ENCODE results near the gene GYPC. TPM values are rescaled to one million over a fixed set of nuclear protein-coding genes. Genes with fewer than 3 reads are reported as not detected.

Gene GYPC
- total and polyA plus RNA-seq, 2 of the 4 experiments (the other 2 are of a cell fraction), result 53.4 to 96.3 TPM

DNA sequence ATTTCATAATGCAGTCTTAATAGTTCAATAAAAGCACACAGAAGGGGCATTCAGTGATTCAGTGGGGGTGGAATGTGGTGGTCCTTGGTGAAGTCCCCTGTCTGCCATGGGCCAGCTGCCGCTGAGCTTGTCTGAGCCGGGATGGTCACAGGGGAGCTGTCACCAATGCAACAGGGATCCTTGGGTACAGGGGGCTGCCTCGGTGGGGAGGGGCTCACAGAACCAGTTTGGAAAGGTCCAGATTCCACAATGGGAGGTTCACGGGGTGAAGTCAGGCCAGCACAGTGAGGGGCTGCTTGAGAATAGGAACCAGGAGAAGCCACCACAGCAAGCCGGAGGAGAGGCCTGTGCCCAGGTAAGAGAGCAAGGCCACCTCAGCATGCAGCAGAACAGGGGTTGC, 75.4 kb downstream of the GYPC start:
- H3K4me3 ChIP-seq (ENCODE audit: insufficient read depth, low read depth, low read length), result no peak overlapping the region
- no peak overlapping the region for H3K4ac ChIP-seq (ENCODE audit: low read depth, low read length)
- H3K79me1 ChIP-seq (ENCODE audit: low read depth in 1 of 2, low read length in 2 of 2), result no peaks in the 10 kb centered on the region
- H3K9me1 ChIP-seq (ENCODE audit: insufficient read depth, low read length), result no peaks in the 10 kb centered on the region
- H3K14ac ChIP-seq (replicated peaks; ENCODE audit: low read depth, low read length), result no peak overlapping the region
- no peak overlapping the region for H3K27ac ChIP-seq (ENCODE audit: insufficient read depth, low read length)
- no peak overlapping the region for H4K5ac ChIP-seq (ENCODE audit: low read depth, low read length)
- no peak overlapping the region for H2BK15ac ChIP-seq (ENCODE audit: low read depth, low read length)
- no peak for ATAC-seq (ENCODE audit: low read depth)
- DNase-seq, result no peak
- no peak overlapping the region for H2AK9ac ChIP-seq (replicated peaks; ENCODE audit: low read depth, low read length, poor library complexity)
- intact Hi-C loops (cut with micrococcal nuclease), result no loop called here
- H3K9ac ChIP-seq (ENCODE audit: low read depth, low read length), result no peak overlapping the region
- H3K23ac ChIP-seq (ENCODE audit: low read depth, low read length), result no peak overlapping the region
- H3K18ac ChIP-seq (ENCODE audit: low read depth, low read length), result no peak overlapping the region
- TF ChIP-seq, protein P1, sequence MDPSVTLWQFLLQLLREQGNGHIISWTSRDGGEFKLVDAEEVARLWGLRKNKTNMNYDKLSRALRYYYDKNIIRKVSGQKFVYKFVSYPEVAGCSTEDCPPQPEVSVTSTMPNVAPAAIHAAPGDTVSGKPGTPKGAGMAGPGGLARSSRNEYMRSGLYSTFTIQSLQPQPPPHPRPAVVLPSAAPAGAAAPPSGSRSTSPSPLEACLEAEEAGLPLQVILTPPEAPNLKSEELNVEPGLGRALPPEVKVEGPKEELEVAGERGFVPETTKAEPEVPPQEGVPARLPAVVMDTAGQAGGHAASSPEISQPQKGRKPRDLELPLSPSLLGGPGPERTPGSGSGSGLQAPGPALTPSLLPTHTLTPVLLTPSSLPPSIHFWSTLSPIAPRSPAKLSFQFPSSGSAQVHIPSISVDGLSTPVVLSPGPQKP (IDR thresholded peaks at IDR 0.05; ENCODE audit: borderline replicate concordance, low read depth, low read length), result no peak
- TF ChIP-seq MAFK (IDR thresholded peaks at IDR 0.05; ENCODE audit: low read depth, low read length) (no peak), NFE2L2 (IDR thresholded peaks at IDR 0.05; ENCODE audit: low read depth, low read length) (no peak), FOS (IDR thresholded peaks at IDR 0.05; ENCODE audit: low read depth, low read length) (no peak), RAD21 (IDR thresholded peaks at IDR 0.05; ENCODE audit: low read length) (no peak), CHD1 (IDR thresholded peaks at IDR 0.05; ENCODE audit: low read depth, low read length) (no peak)
- TF ChIP-seq, protein P2, sequence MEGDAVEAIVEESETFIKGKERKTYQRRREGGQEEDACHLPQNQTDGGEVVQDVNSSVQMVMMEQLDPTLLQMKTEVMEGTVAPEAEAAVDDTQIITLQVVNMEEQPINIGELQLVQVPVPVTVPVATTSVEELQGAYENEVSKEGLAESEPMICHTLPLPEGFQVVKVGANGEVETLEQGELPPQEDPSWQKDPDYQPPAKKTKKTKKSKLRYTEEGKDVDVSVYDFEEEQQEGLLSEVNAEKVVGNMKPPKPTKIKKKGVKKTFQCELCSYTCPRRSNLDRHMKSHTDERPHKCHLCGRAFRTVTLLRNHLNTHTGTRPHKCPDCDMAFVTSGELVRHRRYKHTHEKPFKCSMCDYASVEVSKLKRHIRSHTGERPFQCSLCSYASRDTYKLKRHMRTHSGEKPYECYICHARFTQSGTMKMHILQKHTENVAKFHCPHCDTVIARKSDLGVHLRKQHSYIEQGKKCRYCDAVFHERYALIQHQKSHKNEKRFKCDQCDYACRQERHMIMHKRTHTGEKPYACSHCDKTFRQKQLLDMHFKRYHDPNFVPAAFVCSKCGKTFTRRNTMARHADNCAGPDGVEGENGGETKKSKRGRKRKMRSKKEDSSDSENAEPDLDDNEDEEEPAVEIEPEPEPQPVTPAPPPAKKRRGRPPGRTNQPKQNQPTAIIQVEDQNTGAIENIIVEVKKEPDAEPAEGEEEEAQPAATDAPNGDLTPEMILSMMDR (conservative IDR thresholded peaks at IDR 0.05; ENCODE audit: low read depth, low read length), result no peak
- TF ChIP-seq, protein P3, sequence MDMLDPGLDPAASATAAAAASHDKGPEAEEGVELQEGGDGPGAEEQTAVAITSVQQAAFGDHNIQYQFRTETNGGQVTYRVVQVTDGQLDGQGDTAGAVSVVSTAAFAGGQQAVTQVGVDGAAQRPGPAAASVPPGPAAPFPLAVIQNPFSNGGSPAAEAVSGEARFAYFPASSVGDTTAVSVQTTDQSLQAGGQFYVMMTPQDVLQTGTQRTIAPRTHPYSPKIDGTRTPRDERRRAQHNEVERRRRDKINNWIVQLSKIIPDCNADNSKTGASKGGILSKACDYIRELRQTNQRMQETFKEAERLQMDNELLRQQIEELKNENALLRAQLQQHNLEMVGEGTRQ (IDR thresholded peaks at IDR 0.05; ENCODE audit: low read depth, low read length), result no peak
- WGBS, 2 experiments (ENCODE audit: extremely low coverage in 2 of 2, insufficient read length in 1 of 2), result 73% methylated on average over 5 of the region's 5 CpGs; no CpG with 5 or more reads in 1 of the 2 experiments
- in situ Hi-C loops (cut with MboI; ENCODE audit: low sequenced_read_pairs), result no loop called here
- no peak overlapping the region for H2BK5ac ChIP-seq (ENCODE audit: low read depth, low read length, poor library complexity, severe bottlenecking)
- H4K91ac ChIP-seq (ENCODE audit: insufficient read depth, low read depth, low read length), result no peak overlapping the region
- dilution Hi-C loops (cut with HindIII; ENCODE audit: low sequenced_read_pairs, unreplicated experiment), result no loop called here
- no peak overlapping the region for H2AK5ac ChIP-seq (ENCODE audit: low read depth, low read length)
- BruUV-seq (replicated peaks), result no TSS peak
- no peak overlapping the region for H3K4me2 ChIP-seq (ENCODE audit: low read depth, low read length)
- H3K4me1 ChIP-seq (ENCODE audit: control insufficient read depth, insufficient read depth, low read length), result no peaks in the 10 kb centered on the region
- POLR2A ChIA-PET (ENCODE audit: unreplicated experiment), result no interaction called here
- peaks cover 6% of the 10 kb centered on the region for H3K27me3 ChIP-seq (ENCODE audit: control insufficient read depth, insufficient read depth, low read length)
- no peak overlapping the region for H2BK120ac ChIP-seq (ENCODE audit: low read depth, low read length)
- no peaks in the 10 kb centered on the region for H3K36me3 ChIP-seq (ENCODE audit: control insufficient read depth, insufficient read depth, low read length)
- H4K20me1 ChIP-seq (ENCODE audit: insufficient read depth, low read length), result no peaks in the 10 kb centered on the region
- no peak overlapping the region for H3K56ac ChIP-seq (ENCODE audit: extremely low read depth, insufficient read depth, low read length)
- H2BK20ac ChIP-seq (ENCODE audit: low read depth, low read length), result no peak overlapping the region
- CTCF ChIA-PET, result no interaction called here
- no peak overlapping the region for H4K8ac ChIP-seq (ENCODE audit: low read depth in 2 of 2, low read length in 2 of 2)
- H2AFZ ChIP-seq (replicated peaks; ENCODE audit: low read length, poor library complexity), result no peak overlapping the region
- H3K9me3 ChIP-seq (ENCODE audit: control insufficient read depth, insufficient read depth, low read length), result no peaks in the 10 kb centered on the region
